ENCODE data around the gene CRY2.
A peak's percentile ranks its signal among the peaks of the same experiment; 100 is the strongest.

CRY2 gene

GRCh38 chr11:45846974-45847910, at the start of gene CRY2:
TSS of gene CRY2 (plus strand) at chr11:45847475. CDS start at chr11:45847491, 16 bp downstream.
- peaks cover 0 to 9% (median 0%) of the 10 kb centered on the region in 11 experiments; a peak in 1 of 22 replicates for H3K36me3 ChIP-seq
- TF ChIP-seq Cebpa-rat (IDR thresholded peaks at IDR 0.05) = no peak
- peak within 1 kb of the TSS; percentile 81 to 95 (median 90) for H3K9ac ChIP-seq
- peaks cover 39 to 48% (median 46%) of the 10 kb centered on the region in 11 experiments; a peak in 21 of 22 replicates for H4K20me1 ChIP-seq
- peaks cover 26 to 42% (median 30%) of the 10 kb centered on the region in 10 experiments for H3K4me1 ChIP-seq
- H3K9me3 ChIP-seq (replicated peaks in 1 of 11) = no peaks in the 10 kb centered on the region
- peak within 1 kb of the TSS; percentile 75 to 95 (median 88) for H3K4me3 ChIP-seq
- peak within 1 kb of the TSS; percentile 79 to 96 (median 86) for H3K4me2 ChIP-seq
- H3K27me3 ChIP-seq = no peaks in the 10 kb centered on the region
- peak within 1 kb of the TSS; percentile 70 to 94 (median 84) for H3K27ac ChIP-seq

- no peak overlapping the region for H3K9ac ChIP-seq
- no peaks in the 10 kb centered on the region for H4K20me1 ChIP-seq
- peaks cover 0 to 5% (median 3%) of the 10 kb centered on the region in 10 experiments; a peak in 7 of 20 replicates for H3K4me1 ChIP-seq
- H3K4me3 ChIP-seq = no peak overlapping the region
- H3K27ac ChIP-seq = no peak overlapping the region
- no peak for TF ChIP-seq Cebpa-rat (IDR thresholded peaks at IDR 0.05)
- H3K27me3 ChIP-seq = peaks cover 0 to 10% (median 5%) of the 10 kb centered on the region in 11 experiments; a peak in 6 of 22 replicates
- no peak overlapping the region; a peak in 1 of 22 replicates for H3K4me2 ChIP-seq
- H3K36me3 ChIP-seq = no peaks in the 10 kb centered on the region
- peaks cover 0 to 17% (median 10%) of the 10 kb centered on the region in 11 experiments; a peak in 12 of 22 replicates for H3K9me3 ChIP-seq (replicated peaks in 1 of 11)
These were observed 48.4 kb upstream of the CRY2 start for GRCh38 chr11:45798793-45799441.

DNA sequence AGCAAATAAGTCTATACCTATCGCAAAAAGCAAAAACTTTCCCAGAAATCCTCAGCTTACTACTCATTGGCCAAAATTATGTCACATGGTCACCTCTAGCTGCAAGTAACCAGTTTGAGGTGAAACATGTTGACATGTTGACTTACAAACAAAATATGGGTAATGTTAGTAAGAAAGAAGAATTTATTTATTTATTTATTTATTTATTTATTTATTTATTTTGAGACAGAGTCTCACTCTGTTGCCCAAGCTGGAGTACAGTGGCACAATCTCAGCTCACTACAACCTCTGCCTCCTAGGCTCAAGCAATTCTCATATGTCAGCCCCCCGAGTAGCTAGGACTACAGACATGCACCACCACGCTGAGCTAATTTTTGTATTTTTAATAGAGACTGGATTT, 47.7 kb upstream of the CRY2 start:
- Histone ChIP-seq H3K4me2 (no peak overlapping the region), H3K36me3 (no peaks in the 10 kb centered on the region), H3K27me3 (peaks cover 0 to 14% (median 5%) of the 10 kb centered on the region in 11 experiments; a peak in 6 of 22 replicates), H3K9ac (no peak overlapping the region), H3K27ac (no peak overlapping the region), H3K4me1 (peaks cover 0 to 9% (median 5%) of the 10 kb centered on the region in 10 experiments; a peak in 7 of 20 replicates), H4K20me1 (no peaks in the 10 kb centered on the region), H3K4me3 (no peak overlapping the region), H3K9me3 (replicated peaks in 1 of 11) (peaks cover 0 to 17% (median 10%) of the 10 kb centered on the region in 11 experiments; a peak in 12 of 22 replicates)
- no peak for TF ChIP-seq Cebpa-rat (IDR thresholded peaks at IDR 0.05)

GRCh38 chr11:45800261-45800660, 47.0 kb upstream of the CRY2 start:
- no peak overlapping the region for H3K9ac ChIP-seq
- H3K36me3 ChIP-seq = no peaks in the 10 kb centered on the region
- peaks cover 0 to 9% (median 5%) of the 10 kb centered on the region in 10 experiments; a peak in 7 of 20 replicates for H3K4me1 ChIP-seq
- peaks cover 0 to 14% (median 5%) of the 10 kb centered on the region in 11 experiments; a peak in 6 of 22 replicates for H3K27me3 ChIP-seq
- H3K4me3 ChIP-seq = no peak overlapping the region
- peaks cover 0 to 17% (median 10%) of the 10 kb centered on the region in 11 experiments; a peak in 12 of 22 replicates for H3K9me3 ChIP-seq (replicated peaks in 1 of 11)
- no peak for TF ChIP-seq Cebpa-rat (IDR thresholded peaks at IDR 0.05)
- no peak overlapping the region for H3K27ac ChIP-seq
- H4K20me1 ChIP-seq = no peaks in the 10 kb centered on the region
- no peak overlapping the region for H3K4me2 ChIP-seq

DNA sequence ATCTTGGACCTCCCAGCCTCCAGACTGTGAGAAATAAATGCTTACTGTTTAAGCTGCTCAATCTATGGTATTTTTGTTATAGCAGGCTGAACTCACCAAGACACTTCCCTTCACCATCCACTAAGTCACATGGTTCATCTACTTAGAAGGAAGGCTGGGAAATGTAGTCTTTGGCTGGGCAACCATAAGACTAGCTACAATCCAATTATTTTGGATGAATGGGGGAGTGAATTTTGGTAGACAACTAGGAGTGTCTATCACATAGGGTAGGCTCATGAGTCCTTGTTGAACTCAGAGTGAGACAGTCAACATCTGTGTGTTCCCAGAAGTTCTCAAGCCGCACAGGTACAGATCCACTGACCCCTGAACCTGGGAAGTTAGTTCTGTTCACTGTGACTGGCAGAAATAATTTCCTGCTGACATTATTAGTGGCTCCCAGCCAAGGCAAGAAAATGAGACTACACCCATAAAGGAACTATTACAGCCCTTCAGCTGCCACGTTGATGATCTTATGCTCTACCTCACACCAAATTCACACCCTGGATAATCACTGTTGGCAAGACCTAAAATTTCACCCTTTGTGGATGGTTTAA, 45.5 kb upstream of the CRY2 start:
- Histone ChIP-seq H4K20me1 (peaks cover 0 to 7% (median 0%) of the 10 kb centered on the region in 11 experiments; a peak in 5 of 22 replicates), H3K9ac (no peak overlapping the region), H3K36me3 (no peaks in the 10 kb centered on the region; a peak in 1 of 22 replicates), H3K9me3 (replicated peaks in 1 of 11) (peaks cover 0 to 17% (median 10%) of the 10 kb centered on the region in 11 experiments; a peak in 12 of 22 replicates), H3K4me2 (peak overlapping the region in 2 of 11 experiments; percentile 11; a peak in 1 of 22 replicates), H3K4me3 (no peak overlapping the region), H3K27me3 (peaks cover 0 to 14% (median 5%) of the 10 kb centered on the region in 11 experiments; a peak in 6 of 22 replicates), H3K27ac (no peak overlapping the region), H3K4me1 (peaks cover 14 to 24% (median 19%) of the 10 kb centered on the region in 10 experiments)
- no peak for TF ChIP-seq Cebpa-rat (IDR thresholded peaks at IDR 0.05)

DNA sequence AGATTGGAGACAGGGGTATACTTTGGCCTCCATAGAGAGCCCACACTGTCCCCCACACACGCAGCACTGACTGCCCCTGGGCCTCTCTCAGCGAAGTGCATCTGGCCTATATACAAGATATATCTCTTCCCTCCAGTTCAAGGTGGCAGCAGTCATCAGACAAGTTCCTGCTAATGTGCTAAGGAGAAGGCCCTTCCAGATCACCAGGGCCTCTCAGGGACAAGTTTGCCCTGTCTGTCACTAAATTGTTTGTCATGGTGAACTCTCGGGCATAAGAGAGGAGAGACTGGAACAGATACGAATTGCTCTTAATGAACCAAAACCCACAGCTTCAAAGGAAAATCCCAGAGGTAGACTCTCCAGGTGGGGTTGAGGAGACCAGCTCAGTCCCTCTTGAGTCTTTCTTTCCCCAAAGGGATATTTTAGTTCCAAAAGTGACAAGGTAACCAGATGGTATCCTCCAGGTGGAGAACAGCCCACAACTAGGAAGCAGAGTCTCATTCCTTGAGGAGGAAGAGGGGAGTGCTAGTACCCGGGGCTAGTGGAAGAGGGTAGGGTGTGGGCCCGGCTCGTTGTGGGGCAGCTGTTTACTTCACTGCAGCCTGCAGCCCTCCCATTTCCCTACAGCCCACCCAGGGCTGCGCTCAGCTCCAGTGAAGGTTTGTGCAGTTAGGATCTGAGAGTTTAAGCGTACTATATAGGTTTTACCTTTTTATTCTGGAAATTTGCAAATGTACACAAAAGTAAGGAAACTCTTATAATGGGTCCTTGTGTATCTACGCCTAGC, 44.6 kb upstream of the CRY2 start:
- peaks cover 0 to 4% (median 0%) of the 10 kb centered on the region in 11 experiments; a peak in 3 of 22 replicates for H3K36me3 ChIP-seq
- peaks cover 0 to 14% (median 5%) of the 10 kb centered on the region in 11 experiments; a peak in 6 of 22 replicates for H3K27me3 ChIP-seq
- H3K4me2 ChIP-seq = no peak overlapping the region
- peaks cover 0 to 16% (median 10%) of the 10 kb centered on the region in 11 experiments; a peak in 12 of 22 replicates for H3K9me3 ChIP-seq (replicated peaks in 1 of 11)
- H4K20me1 ChIP-seq = peaks cover 0 to 16% (median 8%) of the 10 kb centered on the region in 11 experiments; a peak in 14 of 22 replicates
- no peak overlapping the region for H3K4me3 ChIP-seq
- no peak overlapping the region for H3K27ac ChIP-seq
- H3K4me1 ChIP-seq = peaks cover 23 to 33% (median 28%) of the 10 kb centered on the region in 10 experiments
- no peak for TF ChIP-seq Cebpa-rat (IDR thresholded peaks at IDR 0.05)
- H3K9ac ChIP-seq = no peak overlapping the region

- Histone ChIP-seq H3K4me1 (peaks cover 36 to 46% (median 39%) of the 10 kb centered on the region in 10 experiments), H3K36me3 (peaks cover 0 to 18% (median 7%) of the 10 kb centered on the region in 11 experiments; a peak in 14 of 22 replicates), H3K4me3 (peak overlapping the region; percentile 69 to 86 (median 78)), H3K4me2 (peak overlapping the region; percentile 86 to 100 (median 98)), H3K9me3 (replicated peaks in 1 of 11) (peaks cover 0 to 3% (median under 1%) of the 10 kb centered on the region in 11 experiments; a peak in 4 of 22 replicates), H3K27ac (peak overlapping the region; percentile 68 to 82 (median 72)), H4K20me1 (peaks cover 8 to 31% (median 21%) of the 10 kb centered on the region in 11 experiments; a peak in 15 of 22 replicates), H3K9ac (peak overlapping the region; percentile 73 to 85 (median 82)), H3K27me3 (peaks cover 0 to 14% (median 5%) of the 10 kb centered on the region in 11 experiments; a peak in 6 of 22 replicates)
- TF ChIP-seq Cebpa-rat (IDR thresholded peaks at IDR 0.05) = no peak
These were observed 43.1 kb upstream of the CRY2 start for GRCh38 chr11:45803971-45804760.
